PFSK-1 (cell line): Measurements from ENCODE around the gene FAM186B.

Source experiments
- FOXP2 ChIP-seq: optimal IDR thresholded peaks from 2 replicates; pipeline ENCODE3; 2011; ENCODE audit warnings: borderline replicate concordance, control low read depth, inconsistent platforms; ENCODE audit not compliant: insufficient read depth; ENCODE audit errors: extremely low read length, extremely low read depth
- POLR2AphosphoS5 ChIP-seq: IDR thresholded peaks from 2 replicates; pipeline ENCODE4 v1.6.1; 2012; ENCODE audit warnings: low read depth, mild to moderate bottlenecking, control low read depth, low read length, moderate library complexity
- REST ChIP-seq, 2 experiments: IDR thresholded peaks; 2 replicates each; pipeline versions ENCODE4 v1.6.1 to v1.8.0; 2011 to 2012; ENCODE audit warnings: low read depth in 2 of 2, low read length in 2 of 2, control low read depth in 1 of 2, inconsistent platforms in 1 of 2, mild to moderate bottlenecking in 1 of 2, moderate library complexity in 1 of 2; ENCODE audit not compliant: insufficient read depth in 1 of 2
- SIN3A ChIP-seq: IDR thresholded peaks from 2 replicates; pipeline ENCODE4 v1.6.1; 2012; ENCODE audit warnings: mild to moderate bottlenecking, low read length, moderate library complexity, borderline replicate concordance; ENCODE audit not compliant: insufficient read depth
- TAF1 ChIP-seq: IDR thresholded peaks from 2 replicates; pipeline ENCODE4 v1.6.1; 2012; ENCODE audit warnings: low read length, control low read depth, borderline replicate concordance; ENCODE audit not compliant: insufficient read depth

The FAM186B gene

GRCh38 chr12:49565406-49566265 lies 39.8 kb downstream of the FAM186B start:
- no peak for TF ChIP-seq REST (IDR thresholded peaks at IDR 0.05; ENCODE audit: insufficient read depth in 1 of 2, low read depth in 2 of 2, low read length in 2 of 2)
- no peak for TF ChIP-seq SIN3A
- no peak for TF ChIP-seq TAF1
- no peak for TF ChIP-seq FOXP2
- no peak for TF ChIP-seq POLR2AphosphoS5

GRCh38 chr12:49564686-49565405 lies 40.6 kb downstream of the FAM186B start:
- TF ChIP-seq POLR2AphosphoS5 (no peak), FOXP2 (no peak), SIN3A (no peak), REST (IDR thresholded peaks at IDR 0.05; ENCODE audit: insufficient read depth in 1 of 2, low read depth in 2 of 2, low read length in 2 of 2) (no peak), TAF1 (no peak)

- TF ChIP-seq REST (IDR thresholded peaks at IDR 0.05; ENCODE audit: insufficient read depth in 1 of 2, low read depth in 2 of 2, low read length in 2 of 2) (no peak), POLR2AphosphoS5 (no peak), TAF1 (no peak), SIN3A (no peak), FOXP2 (no peak)
Observed at GRCh38 chr12:49563951-49564685, 41.3 kb downstream of the FAM186B start.

GRCh38 chr12:49562831-49563230 lies 42.6 kb downstream of the FAM186B start:
- no peak for TF ChIP-seq TAF1

GRCh38 chr12:49562233-49562632 lies 43.2 kb downstream of the FAM186B start:
- TF ChIP-seq FOXP2, result no peak
- no peak for TF ChIP-seq TAF1
- no peak for TF ChIP-seq REST (IDR thresholded peaks at IDR 0.05; ENCODE audit: insufficient read depth in 1 of 2, low read depth in 2 of 2, low read length in 2 of 2)
- no peak for TF ChIP-seq POLR2AphosphoS5
- TF ChIP-seq SIN3A, result no peak
